IPS-20b (cell line): ENCODE data around the gene TRAP1.

Experiments
- H3K27ac ChIP-seq: one replicate; pipeline ENCODE4 v1.5.1; 2013; ENCODE audit warnings: low read length
- H3K27me3 ChIP-seq: 2 replicates; pipeline ENCODE4 v1.6.1; 2013; ENCODE audit warnings: mild to moderate bottlenecking, low read length, inconsistent platforms; ENCODE audit not compliant: insufficient read depth
- H3K36me3 ChIP-seq: 2 replicates; pipeline ENCODE4 v1.6.1; 2013; ENCODE audit warnings: low read depth, mild to moderate bottlenecking, inconsistent platforms, low read length, moderate library complexity; ENCODE audit not compliant: insufficient read depth
- H3K4me1 ChIP-seq: 2 replicates; pipeline ENCODE4 v1.6.1; 2013; ENCODE audit warnings: mild to moderate bottlenecking, control low read depth, inconsistent platforms, low read length, moderate library complexity; ENCODE audit not compliant: insufficient read depth
- H3K4me3 ChIP-seq: 2 replicates; pipeline ENCODE4 v1.5.1; 2013; ENCODE audit warnings: mild to moderate bottlenecking, low read length, inconsistent platforms
- H3K9ac ChIP-seq: 2 replicates; pipeline ENCODE4 v1.6.1; 2013; ENCODE audit warnings: low read depth, mild to moderate bottlenecking, inconsistent platforms, low read length, moderate library complexity
- H3K9me3 ChIP-seq: 2 replicates; pipeline ENCODE4 v1.6.1; 2013; ENCODE audit warnings: mild to moderate bottlenecking, low read depth, low read length, inconsistent platforms; ENCODE audit not compliant: insufficient read depth

The TRAP1 gene

DNA sequence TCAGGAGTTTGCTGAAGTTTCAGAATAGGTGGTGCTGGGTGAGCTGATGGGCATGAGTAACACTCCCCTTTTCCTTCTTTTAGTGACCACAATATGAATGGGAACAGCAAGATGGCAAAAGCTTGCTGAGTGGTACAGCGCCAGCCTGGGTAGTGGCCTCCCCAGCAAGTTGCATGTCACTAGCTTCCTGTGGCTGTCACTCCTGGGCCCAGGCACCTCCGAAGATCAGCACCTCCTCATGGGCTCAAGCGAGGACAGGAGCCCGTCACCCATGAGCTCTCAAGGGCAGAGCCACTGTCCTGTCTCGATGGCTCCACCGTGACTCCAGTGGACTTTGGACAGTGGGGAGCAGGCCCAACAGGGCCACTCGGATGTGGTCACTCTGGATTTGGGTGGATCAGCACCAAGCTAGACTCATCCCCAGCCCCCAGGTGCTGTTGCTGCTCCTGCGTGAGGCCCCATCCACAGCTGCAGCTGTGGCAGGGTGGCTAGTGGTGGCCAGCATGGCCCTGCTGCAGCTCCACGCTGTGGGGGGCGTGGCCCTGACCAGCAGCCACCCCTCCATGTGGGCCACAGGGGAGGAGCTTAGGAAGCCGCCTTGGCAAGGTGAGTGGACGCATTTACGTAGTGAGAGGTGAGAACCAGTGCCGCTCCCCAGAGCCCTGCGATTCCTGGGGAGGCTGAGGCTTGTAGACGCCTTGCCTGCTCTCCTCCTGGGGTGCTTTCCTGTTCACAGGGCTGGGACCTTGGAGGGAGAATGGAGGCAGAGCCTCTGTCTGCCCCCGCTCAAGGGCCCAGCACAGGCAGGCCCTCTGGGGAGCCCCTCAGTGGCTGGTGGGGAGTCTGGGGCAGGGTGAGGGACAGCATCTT lies 76.5 kb downstream of the TRAP1 start:
- peaks cover 27% of the 10 kb centered on the region for H3K4me1 ChIP-seq
- H3K36me3 ChIP-seq = no peaks in the 10 kb centered on the region
- no peak overlapping the region for H3K27ac ChIP-seq
- no peaks in the 10 kb centered on the region for H3K9me3 ChIP-seq
- no peaks in the 10 kb centered on the region for H3K27me3 ChIP-seq
- no peak overlapping the region for H3K9ac ChIP-seq
- no peak overlapping the region for H3K4me3 ChIP-seq

DNA sequence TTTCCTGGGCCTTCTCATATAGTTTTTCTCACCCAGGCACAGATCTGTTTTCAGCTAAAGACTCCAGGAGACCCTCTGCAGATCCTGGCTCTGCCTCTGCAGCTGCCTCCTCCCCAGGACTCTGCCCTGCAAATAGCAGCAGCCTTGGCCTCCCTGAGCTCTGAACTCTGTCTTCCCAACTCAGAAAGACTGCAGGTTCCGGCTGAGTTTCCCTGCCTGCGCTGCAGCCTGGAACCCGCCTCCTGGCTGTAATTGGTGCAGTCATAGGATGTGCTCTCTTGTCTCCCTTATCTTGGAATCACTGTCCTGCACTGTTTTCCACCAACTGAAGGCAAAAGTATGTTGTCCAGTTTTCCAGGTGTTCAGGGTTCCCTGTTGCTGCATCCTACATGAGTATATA lies 77.1 kb downstream of the TRAP1 start:
- Histone ChIP-seq H3K27me3 (no peaks in the 10 kb centered on the region), H3K27ac (no peak overlapping the region), H3K4me3 (no peak overlapping the region), H3K9ac (0 out of 2 replicates have a peak overlapping the region, but pooled peaks have one; percentile 12), H3K9me3 (no peaks in the 10 kb centered on the region), H3K4me1 (peaks cover 21% of the 10 kb centered on the region), H3K36me3 (no peaks in the 10 kb centered on the region)

DNA sequence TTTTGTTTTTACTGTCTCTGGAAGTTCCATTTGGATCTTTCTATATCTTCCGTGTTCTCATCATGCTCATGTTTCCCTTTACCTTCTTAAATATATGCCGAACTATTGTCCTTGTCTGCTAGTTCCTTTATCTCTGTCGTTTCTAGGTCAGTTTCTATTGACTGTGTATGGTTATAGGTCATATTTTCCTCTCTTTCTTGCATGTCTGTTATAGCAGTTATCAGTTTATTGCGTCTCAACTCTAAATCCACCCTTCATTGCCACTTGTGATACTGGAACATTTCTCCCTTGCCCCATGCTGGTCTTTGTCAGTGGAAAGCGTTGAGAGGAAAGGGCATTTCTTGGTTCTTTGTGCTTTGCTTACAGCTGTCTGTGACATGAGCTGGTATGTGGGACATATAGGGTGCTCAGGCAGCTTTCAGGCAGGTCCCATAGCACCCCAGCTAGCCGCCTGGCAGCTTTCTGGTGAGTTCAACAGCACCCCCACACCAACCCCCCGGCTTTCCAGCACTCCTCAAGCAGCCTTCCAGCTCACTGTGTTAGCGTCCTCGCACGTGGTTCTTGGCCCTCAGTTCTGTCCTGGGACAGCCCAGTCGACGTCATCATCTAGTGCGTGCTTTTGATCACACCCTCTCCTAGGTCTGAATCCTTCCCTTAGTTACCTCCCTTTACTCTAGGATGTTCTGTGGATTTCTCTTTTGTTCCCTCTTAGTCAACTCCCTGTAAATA lies 78.2 kb downstream of the TRAP1 start:
- H3K9ac ChIP-seq = peak overlapping the region; percentile 22; the same call in 1 of the 2 replicates
- no peaks in the 10 kb centered on the region for H3K9me3 ChIP-seq
- no peaks in the 10 kb centered on the region for H3K27me3 ChIP-seq
- no peaks in the 10 kb centered on the region for H3K36me3 ChIP-seq
- no peak overlapping the region for H3K4me3 ChIP-seq
- peaks cover 16% of the 10 kb centered on the region; the same call in 1 of the 2 replicates for H3K4me1 ChIP-seq
- H3K27ac ChIP-seq = no peak overlapping the region

DNA sequence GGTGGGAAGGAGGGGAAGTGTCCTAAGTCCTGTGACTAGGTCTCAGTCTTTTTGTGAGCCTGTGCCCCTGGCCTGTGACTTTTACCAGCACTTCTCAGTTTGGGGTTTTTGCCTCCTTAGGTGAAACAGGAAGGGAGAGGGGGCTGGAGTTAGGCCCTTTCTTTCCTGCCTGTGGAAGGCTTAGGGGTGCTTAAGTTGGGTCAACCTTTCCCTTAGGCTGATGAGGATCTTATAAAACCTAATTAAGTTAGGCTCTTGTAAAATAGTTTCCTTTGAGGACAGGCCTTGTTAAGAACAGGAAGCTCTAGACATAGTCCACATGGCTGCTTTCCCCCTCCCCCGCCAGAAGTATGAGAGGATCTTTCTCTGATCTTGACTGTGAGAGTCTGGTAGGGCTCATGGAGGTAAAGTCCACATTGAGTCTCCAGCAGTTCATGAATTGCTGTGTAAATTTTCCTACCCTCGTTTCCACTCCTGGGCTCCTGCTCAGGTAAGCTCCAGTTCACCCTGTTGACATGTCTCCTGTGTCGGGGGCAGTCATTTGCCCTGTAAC lies 79.9 kb downstream of the TRAP1 start:
- H3K9ac ChIP-seq = peak overlapping the region; percentile 55; the same call in 1 of the 2 replicates
- H3K27ac ChIP-seq = peak overlapping the region; percentile 35
- H3K27me3 ChIP-seq = no peaks in the 10 kb centered on the region
- no peaks in the 10 kb centered on the region for H3K36me3 ChIP-seq
- H3K4me3 ChIP-seq = no peak overlapping the region
- no peaks in the 10 kb centered on the region for H3K9me3 ChIP-seq
- peaks cover 16% of the 10 kb centered on the region; the same call in 1 of the 2 replicates for H3K4me1 ChIP-seq

DNA sequence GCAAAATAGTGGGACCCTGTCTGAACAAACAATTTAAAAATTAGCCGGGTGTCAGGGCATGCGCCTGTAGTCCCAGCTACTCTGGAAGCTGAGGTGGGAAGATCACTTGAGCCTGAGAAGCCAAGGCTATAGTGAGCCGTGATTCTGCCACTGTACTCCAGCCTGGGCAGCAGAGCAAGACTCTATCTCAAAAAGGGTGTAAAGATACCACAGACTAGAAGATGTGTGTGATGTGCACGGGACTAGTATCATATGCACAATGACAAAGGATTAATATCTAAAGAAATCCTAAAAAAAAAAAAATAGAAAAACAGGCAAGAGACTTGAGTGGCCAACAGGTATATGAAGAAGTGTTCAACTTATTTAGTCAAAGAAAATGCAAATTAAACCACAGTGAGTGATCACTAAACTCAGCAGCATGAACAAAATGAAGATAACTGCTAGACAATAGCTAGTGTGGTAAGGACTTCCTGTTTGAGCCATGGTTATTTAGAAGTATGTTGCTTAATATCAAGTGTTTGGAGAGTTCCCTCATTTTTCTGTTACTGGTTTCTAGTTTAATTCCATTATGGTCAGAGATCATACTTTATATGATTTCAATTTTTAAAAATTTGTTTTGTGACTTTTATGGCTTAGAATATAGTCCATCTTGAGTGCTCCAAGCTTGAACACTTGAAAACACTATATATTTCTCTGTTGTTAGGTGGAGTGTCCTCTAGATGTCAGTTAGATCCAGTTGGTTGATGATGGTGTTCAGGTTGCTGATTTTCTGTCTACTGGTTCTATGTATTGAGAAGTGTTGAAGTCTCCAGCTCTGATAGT lies 91.2 kb downstream of the TRAP1 start:
- Histone ChIP-seq H3K4me3 (no peak overlapping the region), H3K36me3 (no peaks in the 10 kb centered on the region), H3K4me1 (no peaks in the 10 kb centered on the region), H3K27ac (no peak overlapping the region), H3K27me3 (no peaks in the 10 kb centered on the region), H3K9ac (no peak overlapping the region), H3K9me3 (no peaks in the 10 kb centered on the region)

DNA sequence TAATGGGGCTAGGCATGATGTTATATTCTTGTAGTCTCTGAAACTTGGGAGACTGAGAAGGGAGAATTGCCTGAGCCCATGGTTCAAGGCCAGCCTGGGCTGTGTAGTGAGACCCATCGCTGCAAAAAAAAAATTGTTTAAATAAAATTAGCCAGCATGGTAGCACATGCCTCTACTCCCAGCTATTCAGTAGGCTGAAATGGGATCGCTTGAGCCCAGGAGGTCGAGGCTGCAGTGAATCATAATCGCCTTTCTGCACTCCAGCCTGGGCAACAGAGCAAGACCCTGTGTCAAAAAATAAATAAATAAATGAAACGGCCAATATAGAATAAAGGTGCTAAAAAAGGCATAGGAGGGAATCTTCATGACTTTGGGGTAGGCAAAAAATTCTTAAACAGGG lies 92.0 kb downstream of the TRAP1 start:
- H3K9ac ChIP-seq = no peak overlapping the region
- no peak overlapping the region for H3K4me3 ChIP-seq
- no peaks in the 10 kb centered on the region for H3K27me3 ChIP-seq
- no peak overlapping the region for H3K27ac ChIP-seq
- H3K36me3 ChIP-seq = no peaks in the 10 kb centered on the region
- H3K9me3 ChIP-seq = no peaks in the 10 kb centered on the region
- no peaks in the 10 kb centered on the region for H3K4me1 ChIP-seq

DNA sequence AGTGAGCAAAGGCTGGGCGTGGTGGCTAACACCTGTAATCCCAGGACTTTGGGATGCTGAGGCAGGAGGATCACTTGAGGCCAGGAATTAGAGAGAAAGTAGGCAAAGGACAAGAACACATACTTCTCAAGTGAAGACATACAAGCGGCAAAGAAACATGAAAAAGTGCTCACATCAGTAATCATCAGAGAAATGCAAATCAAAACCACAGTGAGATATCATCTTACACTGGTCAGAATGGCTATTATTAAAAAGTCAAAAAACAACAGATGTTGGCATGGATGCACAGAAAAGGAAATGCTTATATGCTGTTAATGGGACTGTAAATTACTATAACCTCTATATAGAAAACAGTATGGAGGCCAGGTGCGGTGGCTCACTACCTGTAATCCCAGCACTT lies 93.7 kb downstream of the TRAP1 start:
- no peak overlapping the region for H3K9ac ChIP-seq
- H3K27me3 ChIP-seq = no peaks in the 10 kb centered on the region
- no peaks in the 10 kb centered on the region for H3K9me3 ChIP-seq
- no peak overlapping the region for H3K4me3 ChIP-seq
- no peaks in the 10 kb centered on the region for H3K4me1 ChIP-seq
- H3K36me3 ChIP-seq = no peaks in the 10 kb centered on the region
- H3K27ac ChIP-seq = no peak overlapping the region

DNA sequence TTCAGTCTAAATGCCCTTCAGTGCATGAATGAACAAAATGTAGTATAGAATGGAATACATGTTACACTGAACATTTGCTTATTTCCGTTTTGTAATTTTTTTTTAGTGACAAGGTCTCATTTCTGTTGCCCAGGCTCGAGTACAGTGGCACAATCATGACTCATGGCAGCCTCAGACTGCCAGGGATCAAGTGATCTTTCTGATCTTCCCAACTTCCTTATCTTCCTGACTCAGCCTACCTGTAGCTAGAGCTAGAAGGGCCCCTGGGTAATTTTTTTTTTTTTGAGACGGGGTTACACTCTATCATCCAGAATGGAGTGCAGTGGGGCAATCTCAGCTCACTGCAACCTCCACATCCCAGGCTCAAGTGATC lies 98.6 kb downstream of the TRAP1 start:
- no peak overlapping the region for H3K4me3 ChIP-seq
- H3K27me3 ChIP-seq = no peaks in the 10 kb centered on the region
- H3K9me3 ChIP-seq = no peaks in the 10 kb centered on the region
- no peaks in the 10 kb centered on the region for H3K4me1 ChIP-seq
- H3K9ac ChIP-seq = no peak overlapping the region
- H3K27ac ChIP-seq = no peak overlapping the region
- peaks cover 7% of the 10 kb centered on the region for H3K36me3 ChIP-seq

DNA sequence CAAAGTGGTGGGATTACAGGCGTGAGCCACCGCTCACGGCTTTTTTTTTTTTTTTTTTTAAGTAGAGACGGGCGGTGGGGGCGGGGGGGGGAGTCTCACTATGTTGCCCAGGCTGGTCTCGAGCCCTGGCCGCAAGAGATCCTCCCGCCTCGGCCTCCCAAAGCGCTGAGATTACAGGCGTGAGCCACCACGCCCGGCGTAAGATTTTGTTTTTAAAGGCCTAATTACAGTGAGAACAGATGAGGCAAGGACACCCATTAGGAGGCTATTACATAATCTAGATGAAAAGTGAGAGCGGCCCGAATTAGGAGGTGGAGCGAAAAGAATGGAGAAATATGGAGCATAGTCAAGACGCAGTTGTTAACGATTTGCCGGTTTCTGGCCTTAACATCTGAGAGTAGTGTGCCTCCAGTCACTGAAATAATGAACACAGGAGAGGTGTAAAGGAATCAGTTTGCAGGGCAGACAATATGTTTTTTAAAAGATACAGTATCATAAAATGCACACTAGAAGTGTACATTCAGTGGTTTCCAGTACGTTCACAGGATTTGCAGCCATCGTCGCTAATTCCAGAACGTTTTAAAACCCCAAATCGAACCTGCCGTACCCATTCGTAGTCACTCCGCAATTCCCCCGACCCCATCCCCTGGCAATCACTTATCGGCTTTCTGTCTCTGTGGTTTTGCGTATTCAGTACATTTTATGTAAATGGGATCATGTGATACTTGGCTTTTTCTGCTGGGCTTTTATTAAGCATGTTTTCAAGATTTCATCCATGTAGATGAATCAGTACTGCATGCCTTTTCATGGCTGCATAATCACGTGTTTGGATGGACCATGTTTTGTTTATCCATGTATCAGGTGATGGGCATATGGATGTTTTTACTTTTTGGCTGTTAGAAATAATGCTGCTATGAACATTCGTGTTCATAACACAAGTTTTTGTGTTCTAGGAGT lies 104.5 kb downstream of the TRAP1 start:
- Histone ChIP-seq H3K27me3 (no peaks in the 10 kb centered on the region), H3K9ac (peak overlapping the region; percentile 90; the same call in 1 of the 2 replicates), H3K4me1 (peaks cover 10% of the 10 kb centered on the region; the same call in 1 of the 2 replicates), H3K9me3 (no peaks in the 10 kb centered on the region), H3K4me3 (peak overlapping the region; percentile 95), H3K27ac (no peak overlapping the region), H3K36me3 (peaks cover 15% of the 10 kb centered on the region)

DNA sequence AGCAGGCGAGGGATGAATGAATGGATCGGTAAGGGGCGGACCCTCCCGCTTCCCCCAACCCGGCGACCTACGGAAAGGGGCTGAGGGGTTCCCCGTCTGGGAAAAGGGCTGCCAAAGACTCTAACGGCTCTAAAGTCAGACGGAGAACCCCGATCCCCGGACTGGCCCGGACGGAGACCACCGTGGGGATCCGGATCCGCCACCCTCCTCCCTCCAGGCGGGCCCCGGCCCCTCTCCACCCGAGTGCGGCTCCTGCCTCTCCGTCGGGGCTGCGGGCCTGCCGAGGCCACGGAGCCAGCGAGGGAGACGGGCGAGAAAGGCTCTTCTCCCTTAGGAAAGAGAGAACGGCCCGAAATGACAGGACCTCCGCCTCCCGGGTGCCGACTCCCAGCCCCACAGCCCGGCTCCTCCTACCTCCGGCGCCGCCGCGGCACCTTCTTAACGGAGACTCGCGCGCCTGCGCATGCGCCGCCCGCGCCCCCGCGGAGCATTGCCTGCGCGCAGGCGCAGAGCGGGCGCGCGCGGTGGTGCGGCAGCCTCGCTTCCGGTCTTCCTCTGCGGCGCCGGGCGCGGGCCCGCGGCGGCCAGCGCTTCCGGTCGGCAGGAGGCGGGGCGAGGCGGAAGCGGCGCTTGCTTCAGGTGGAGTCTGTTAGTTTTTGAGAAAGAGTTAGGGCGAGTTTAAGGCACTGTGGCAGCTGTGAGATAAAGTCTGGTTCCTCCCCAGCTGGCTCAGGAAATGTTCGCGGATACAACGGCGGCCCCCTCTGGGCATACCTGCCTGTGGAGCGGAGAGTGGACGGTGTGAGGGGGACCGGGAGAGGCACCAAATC lies 106.0 kb downstream of the TRAP1 start, which contains the start of gene SLX4:
Gene SLX4, minus strand, starts transcription at position 461 of the 830 bp plus-strand sequence. CDS start 2,642 bp downstream, outside the sequence.
- Histone ChIP-seq H3K27me3 (no peaks in the 10 kb centered on the region), H3K36me3 (peaks cover 21% of the 10 kb centered on the region), H3K4me3 (peak within 1 kb of the TSS; percentile 95), H3K9ac (peak within 1 kb of the TSS; percentile 90), H3K9me3 (no peaks in the 10 kb centered on the region), H3K4me1 (peaks cover 10% of the 10 kb centered on the region; the same call in 1 of the 2 replicates), H3K27ac (peak within 1 kb of the TSS; percentile 40)
